ENCODE data around the gene FOS.
A peak's percentile ranks its signal among the peaks of the same experiment; 100 is the strongest.

- TF ChIP-seq CTCF (conservative IDR thresholded peaks at IDR 0.05 in 1 of 2, IDR thresholded peaks at IDR 0.05 in 1 of 2; ENCODE audit: extremely low read depth in 1 of 2, insufficient read depth in 1 of 2, low read depth in 1 of 2, low read length in 2 of 2) (peak in 1 of 2 donors; percentile 11), EZH2 (IDR thresholded peaks at IDR 0.05; ENCODE audit: borderline replicate concordance, low read length) (no peak)
Observed at GRCh38 chr14:75294649-75295033, 16.0 kb downstream of the FOS start.

Measured in mammary epithelial cell (primary cell).